Suppressor macrophage treated with lipopolysaccharide for 4 hours (primary cell): ENCODE results near the gene DIMT1.

Experiments
- DNase-seq: peaks from one replicate; pipeline ENCODE4 v3.0.0-alpha.2; 2020

Gene DIMT1

GRCh38 chr5:62369039-62369438 is 34.7 kb downstream of the DIMT1 start:
- DNase-seq = no peak

GRCh38 chr5:62362701-62363100 is 41.0 kb downstream of the DIMT1 start:
- DNase-seq = no peak

- peak; percentile 73 for DNase-seq
These were observed 49.5 kb downstream of the DIMT1 start for GRCh38 chr5:62354028-62354874.

GRCh38 chr5:62348723-62349481 is 54.8 kb downstream of the DIMT1 start:
- DNase-seq = no peak

- DNase-seq = no peak
These were observed 55.8 kb downstream of the DIMT1 start for GRCh38 chr5:62347928-62348327.

GRCh38 chr5:62346748-62347147 is 57.0 kb downstream of the DIMT1 start:
- DNase-seq = no peak

- no peak for DNase-seq
These were observed 60.3 kb downstream of the DIMT1 start for GRCh38 chr5:62343428-62343827.

- DNase-seq = no peak
These were observed 61.2 kb downstream of the DIMT1 start for GRCh38 chr5:62342476-62342837.

- no peak for DNase-seq
These were observed 61.8 kb downstream of the DIMT1 start for GRCh38 chr5:62341783-62342475.

- no peak for DNase-seq
These were observed 62.7 kb downstream of the DIMT1 start for GRCh38 chr5:62340979-62341378.

GRCh38 chr5:62340392-62340791 is 63.3 kb downstream of the DIMT1 start:
- peak; percentile 53 for DNase-seq
